GM12878 (cell line): ENCODE results near the gene KRT75. TPM values are rescaled to one million over a fixed set of nuclear protein-coding genes. Genes with fewer than 3 reads are reported as not detected.

Experiments used
- ATAC-seq: fragments of 200-7000 bp; cut with Tn5 transposase; 3 replicates; pipeline ENCODE4 v1.9.1; 2020; ENCODE audit warnings: mild to moderate bottlenecking, moderate library complexity
- BruUV-seq: library from RNA; stranded (reverse); fragments of 400-500 nt; replicated peaks from 2 replicates; lab custom pipeline; 2021; lab: Mats Ljungman, UMichigan
- CTCF ChIA-PET: fragments of 300-600 bp; sonication (Branson Sonifier 250); formaldehyde crosslinking; extraction: SDS; loops from one replicate; lab custom pipeline; 2021; ENCODE audit warnings: inconsistent platforms; lab: Yijun Ruan, JAX
- POLR2A ChIA-PET: fragments of 350-600 bp; formaldehyde crosslinking; extraction: SDS; loops from one replicate; lab custom pipeline; 2021; ENCODE audit warnings: inconsistent platforms; lab: Charles Lee
- RAD21 ChIA-PET: fragments of 300-600 bp; sonication (Branson Sonifier 250); formaldehyde crosslinking; loops from one replicate; lab custom pipeline; 2023; ENCODE audit warnings: antibody characterized with exemption; ENCODE audit not compliant: unreplicated experiment; lab: Charles Lee
- SMC1A ChIA-PET: fragments of 300-600 bp; sonication (Branson Sonifier 250); formaldehyde crosslinking; loops from one replicate; lab custom pipeline; 2023; ENCODE audit not compliant: unreplicated experiment, uncharacterized antibody; lab: Charles Lee
- DNase-seq: peaks from one replicate; pipeline ENCODE4 v3.0.0-alpha.2; 2011; ENCODE audit warnings: low read depth, low spot score
- FAIRE-seq: peaks from 3 replicates; lab custom pipeline; 2011; peaks lifted over from hg19 to GRCh38; lab: Jason Lieb, UNC
- H2AFZ ChIP-seq: 2 replicates; pipeline ENCODE4 v1.6.0; 2011; ENCODE audit warnings: low read depth, low read length, control low read depth; ENCODE audit not compliant: control insufficient read depth
- H3K27ac ChIP-seq: 2 replicates; pipeline ENCODE4 v1.5.1; 2011; ENCODE audit warnings: control low read depth; ENCODE audit not compliant: control insufficient read depth, insufficient read depth
- H3K27me3 ChIP-seq, 2 experiments: replicated peaks in 1 of 2; 2 replicates each; pipeline versions ENCODE4 v1.6.0 to v1.6.1; 2011; ENCODE audit warnings: low read length in 1 of 2; ENCODE audit not compliant: control insufficient read depth in 2 of 2, insufficient read depth in 2 of 2
- H3K36me3 ChIP-seq, 2 experiments: 2 replicates each; pipeline ENCODE4 v1.5.1; 2011; ENCODE audit warnings: low read length in 1 of 2; ENCODE audit not compliant: control insufficient read depth in 2 of 2, insufficient read depth in 2 of 2
- H3K4me1 ChIP-seq: 2 replicates; pipeline ENCODE4 v1.6.1; 2011; ENCODE audit warnings: mild to moderate bottlenecking, low read length, moderate library complexity, mixed read lengths; ENCODE audit not compliant: control insufficient read depth, insufficient read depth
- H3K4me2 ChIP-seq: 2 replicates; pipeline ENCODE4 v1.6.0; 2011; ENCODE audit warnings: control low read depth; ENCODE audit not compliant: control insufficient read depth, insufficient read depth
- H3K4me3 ChIP-seq: fragments of 200-600 bp; sonication (generic); 2 replicates; pipeline ENCODE4 v1.5.1; 2016
- H3K79me2 ChIP-seq: 2 replicates; pipeline ENCODE4 v1.6.0; 2011; ENCODE audit warnings: low read length; ENCODE audit not compliant: control insufficient read depth, insufficient read depth
- H3K9ac ChIP-seq: 2 replicates; pipeline ENCODE4 v1.8.0; 2011; ENCODE audit warnings: low read length, control low read depth, mixed read lengths; ENCODE audit not compliant: control insufficient read depth, insufficient read depth
- H3K9me3 ChIP-seq: replicated peaks from 3 replicates; pipeline ENCODE4 v1.5.1; 2011; ENCODE audit warnings: mild to moderate bottlenecking, low read length; ENCODE audit not compliant: control insufficient read depth, insufficient read depth
- H4K20me1 ChIP-seq: 2 replicates; pipeline ENCODE4 v1.6.0; 2011; ENCODE audit not compliant: control insufficient read depth, insufficient read depth
- IKZF1 ChIP-seq: fragments of 450-650 bp; conservative IDR thresholded peaks from 2 replicates; pipeline ENCODE4 v1.6.1; 2017; ENCODE audit warnings: antibody characterized with exemption, mild to moderate bottlenecking
- MEF2B ChIP-seq: fragments of 450-650 bp; IDR thresholded peaks from 2 replicates; pipeline ENCODE4 v1.6.1; 2018; ENCODE audit warnings: mild to moderate bottlenecking, moderate library complexity; ENCODE audit not compliant: partially characterized antibody, poor library complexity, severe bottlenecking
- SMARCA5 ChIP-seq: fragments of 450-650 bp; IDR thresholded peaks from 2 replicates; pipeline ENCODE4 v1.6.1; 2017; ENCODE audit warnings: mild to moderate bottlenecking
- YBX1 ChIP-seq: fragments of 450-650 bp; IDR thresholded peaks from 2 replicates; pipeline ENCODE4 v1.6.1; 2016; ENCODE audit warnings: antibody characterized with exemption
- WGBS: methylation state at CpG from one replicate; pipeline ENCODE4 v1.1.6; 2016; ENCODE audit warnings: low lambda C conversion rate; ENCODE audit not compliant: insufficient replicate concordance, insufficient coverage; ENCODE audit errors: missing lambda C conversion rate; 5-methylcytosine and 5-hydroxymethylcytosine counted together
- in situ Hi-C: fragments of 300-500 bp; cut with MboI; formaldehyde crosslinking; loops from 9 replicates; pipeline ENCODE4 v1.14.3; 2018; ENCODE audit warnings: mixed read lengths
- intact Hi-C: fragments of 100-400 bp; cut with micrococcal nuclease; formaldehyde crosslinking; loops from one replicate; pipeline ENCODE4 v1.14.2; 2022; ENCODE audit not compliant: unreplicated experiment
- polyA plus RNA-seq, 11 experiments: library from polyadenylated mRNA; depleted of rRNA in 4 of 11; unstranded in 6 of 11; stranded (reverse) in 5 of 11; fragments of >200 nt; fragmentation: Nextera tagmentation in 4 of 11; fragmentation: Illumina TruSeq in 1 of 11; extraction: Ambion mirVana in 4 of 11; extraction: Trizol in 1 of 11; gene quantifications; 1 replicate in 1 of 11; 2 replicates in 10 of 11; pipeline versions ENCODE4 v1.2.1 to v1.2.3, GENCODE V29; 2011 to 2016; ENCODE audit warnings: inconsistent platforms in 2 of 11, missing spikeins in 2 of 11, low read depth in 1 of 11
- total RNA-seq, 4 experiments: library from RNA; depleted of rRNA in 3 of 4; stranded (reverse); fragments of >200 nt in 3 of 4; fragmentation: Illumina TruSeq in 1 of 4; extraction: Trizol in 1 of 4; gene quantifications; 2 replicates each; pipeline versions ENCODE4 v1.2.1 to v1.2.3, GENCODE V29; 2013 to 2021
- TF ChIP-seq, protein P1 (sequence below): fragments of 450-650 bp; IDR thresholded peaks from 2 replicates; pipeline ENCODE4 v1.6.1; 2017; ENCODE audit warnings: mild to moderate bottlenecking, moderate library complexity
- TF ChIP-seq, protein P2 (sequence below), 3 experiments: IDR thresholded peaks in 2 of 3; conservative IDR thresholded peaks in 1 of 3; 2 replicates each; pipeline ENCODE4 v1.5.1; 2011; ENCODE audit warnings: low read depth in 3 of 3, low read length in 3 of 3, mild to moderate bottlenecking in 3 of 3, control low read depth in 2 of 3, moderate library complexity in 2 of 3, inconsistent platforms in 1 of 3, mixed read lengths in 1 of 3; ENCODE audit not compliant: control insufficient read depth in 2 of 3, insufficient read depth in 1 of 3; ENCODE audit errors: extremely low read depth in 1 of 3
- TF ChIP-seq, protein P3 (sequence below): IDR thresholded peaks from 2 replicates; pipeline ENCODE4 v1.6.1; 2011; ENCODE audit warnings: low read depth, low read length, improper control_type of control experiment, borderline replicate concordance

The KRT75 gene
- total and polyA plus RNA-seq, 10 of the 15 experiments (the other 5 are each of a cell fraction or from before 2014, with no cell fraction given) = not detected

DNA sequence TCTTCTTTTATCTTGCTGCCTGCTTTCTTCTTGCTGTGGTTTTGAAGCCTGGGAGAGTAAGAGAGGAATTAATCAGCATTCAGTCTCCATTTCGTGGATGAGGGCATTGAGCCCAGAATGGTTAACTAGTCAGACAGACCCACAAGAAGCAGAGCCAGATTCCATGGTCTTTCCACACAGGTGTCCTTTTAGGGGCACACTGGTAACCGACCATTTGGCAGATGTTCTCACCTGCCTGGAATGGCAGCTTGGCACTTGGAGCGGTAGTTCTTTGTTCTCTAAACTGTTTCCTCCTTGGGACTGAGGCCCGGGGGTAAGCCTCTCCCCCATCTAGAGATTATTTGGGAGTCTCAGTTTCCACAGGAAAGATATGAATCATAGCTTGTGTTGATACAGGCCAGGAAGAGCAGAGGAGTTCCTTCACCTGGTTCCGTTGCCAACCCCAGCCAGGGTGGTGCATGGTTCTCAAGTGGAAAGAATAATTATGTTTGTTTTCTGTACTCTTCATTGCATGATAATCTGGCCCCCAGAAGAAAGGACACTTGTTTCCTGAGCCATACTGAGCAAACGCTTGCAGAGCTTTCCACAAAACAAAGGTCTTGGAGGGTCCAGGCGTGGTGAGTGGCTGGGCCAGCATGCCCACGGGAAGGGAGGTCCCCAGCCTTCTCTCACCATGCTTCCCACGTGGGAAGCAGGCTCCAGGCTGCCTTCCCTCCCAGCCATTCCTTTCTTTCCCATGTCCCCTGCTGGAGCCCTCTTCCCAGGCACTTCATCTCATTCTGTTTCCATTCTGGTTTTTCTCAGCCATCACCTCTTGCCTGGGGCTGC is 2.0 kb upstream of the KRT75 start:
- Histone ChIP-seq H3K79me2 (no peaks in the 10 kb centered on the region), H2AFZ (no peak overlapping the region), H4K20me1 (no peaks in the 10 kb centered on the region), H3K9ac (no peak overlapping the region)
- ChIA-PET POLR2A (no interaction called here), SMC1A (no interaction called here), RAD21 (no interaction called here)
- no peak for DNase-seq
- TF ChIP-seq SMARCA5 (no peak), IKZF1 (no peak), YBX1 (no peak), MEF2B (no peak)
- TF ChIP-seq, protein P1, sequence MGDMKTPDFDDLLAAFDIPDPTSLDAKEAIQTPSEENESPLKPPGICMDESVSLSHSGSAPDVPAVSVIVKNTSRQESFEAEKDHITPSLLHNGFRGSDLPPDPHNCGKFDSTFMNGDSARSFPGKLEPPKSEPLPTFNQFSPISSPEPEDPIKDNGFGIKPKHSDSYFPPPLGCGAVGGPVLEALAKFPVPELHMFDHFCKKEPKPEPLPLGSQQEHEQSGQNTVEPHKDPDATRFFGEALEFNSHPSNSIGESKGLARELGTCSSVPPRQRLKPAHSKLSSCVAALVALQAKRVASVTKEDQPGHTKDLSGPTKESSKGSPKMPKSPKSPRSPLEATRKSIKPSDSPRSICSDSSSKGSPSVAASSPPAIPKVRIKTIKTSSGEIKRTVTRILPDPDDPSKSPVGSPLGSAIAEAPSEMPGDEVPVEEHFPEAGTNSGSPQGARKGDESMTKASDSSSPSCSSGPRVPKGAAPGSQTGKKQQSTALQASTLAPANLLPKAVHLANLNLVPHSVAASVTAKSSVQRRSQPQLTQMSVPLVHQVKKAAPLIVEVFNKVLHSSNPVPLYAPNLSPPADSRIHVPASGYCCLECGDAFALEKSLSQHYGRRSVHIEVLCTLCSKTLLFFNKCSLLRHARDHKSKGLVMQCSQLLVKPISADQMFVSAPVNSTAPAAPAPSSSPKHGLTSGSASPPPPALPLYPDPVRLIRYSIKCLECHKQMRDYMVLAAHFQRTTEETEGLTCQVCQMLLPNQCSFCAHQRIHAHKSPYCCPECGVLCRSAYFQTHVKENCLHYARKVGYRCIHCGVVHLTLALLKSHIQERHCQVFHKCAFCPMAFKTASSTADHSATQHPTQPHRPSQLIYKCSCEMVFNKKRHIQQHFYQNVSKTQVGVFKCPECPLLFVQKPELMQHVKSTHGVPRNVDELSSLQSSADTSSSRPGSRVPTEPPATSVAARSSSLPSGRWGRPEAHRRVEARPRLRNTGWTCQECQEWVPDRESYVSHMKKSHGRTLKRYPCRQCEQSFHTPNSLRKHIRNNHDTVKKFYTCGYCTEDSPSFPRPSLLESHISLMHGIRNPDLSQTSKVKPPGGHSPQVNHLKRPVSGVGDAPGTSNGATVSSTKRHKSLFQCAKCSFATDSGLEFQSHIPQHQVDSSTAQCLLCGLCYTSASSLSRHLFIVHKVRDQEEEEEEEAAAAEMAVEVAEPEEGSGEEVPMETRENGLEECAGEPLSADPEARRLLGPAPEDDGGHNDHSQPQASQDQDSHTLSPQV = no peak
- TF ChIP-seq, protein P2, sequence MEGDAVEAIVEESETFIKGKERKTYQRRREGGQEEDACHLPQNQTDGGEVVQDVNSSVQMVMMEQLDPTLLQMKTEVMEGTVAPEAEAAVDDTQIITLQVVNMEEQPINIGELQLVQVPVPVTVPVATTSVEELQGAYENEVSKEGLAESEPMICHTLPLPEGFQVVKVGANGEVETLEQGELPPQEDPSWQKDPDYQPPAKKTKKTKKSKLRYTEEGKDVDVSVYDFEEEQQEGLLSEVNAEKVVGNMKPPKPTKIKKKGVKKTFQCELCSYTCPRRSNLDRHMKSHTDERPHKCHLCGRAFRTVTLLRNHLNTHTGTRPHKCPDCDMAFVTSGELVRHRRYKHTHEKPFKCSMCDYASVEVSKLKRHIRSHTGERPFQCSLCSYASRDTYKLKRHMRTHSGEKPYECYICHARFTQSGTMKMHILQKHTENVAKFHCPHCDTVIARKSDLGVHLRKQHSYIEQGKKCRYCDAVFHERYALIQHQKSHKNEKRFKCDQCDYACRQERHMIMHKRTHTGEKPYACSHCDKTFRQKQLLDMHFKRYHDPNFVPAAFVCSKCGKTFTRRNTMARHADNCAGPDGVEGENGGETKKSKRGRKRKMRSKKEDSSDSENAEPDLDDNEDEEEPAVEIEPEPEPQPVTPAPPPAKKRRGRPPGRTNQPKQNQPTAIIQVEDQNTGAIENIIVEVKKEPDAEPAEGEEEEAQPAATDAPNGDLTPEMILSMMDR (IDR thresholded peaks at IDR 0.05 in 2 of 3, conservative IDR thresholded peaks at IDR 0.05 in 1 of 3; ENCODE audit: control insufficient read depth in 2 of 3, extremely low read depth in 1 of 3, insufficient read depth in 1 of 3, low read depth in 3 of 3, low read length in 3 of 3) = no peak
- TF ChIP-seq, protein P3, sequence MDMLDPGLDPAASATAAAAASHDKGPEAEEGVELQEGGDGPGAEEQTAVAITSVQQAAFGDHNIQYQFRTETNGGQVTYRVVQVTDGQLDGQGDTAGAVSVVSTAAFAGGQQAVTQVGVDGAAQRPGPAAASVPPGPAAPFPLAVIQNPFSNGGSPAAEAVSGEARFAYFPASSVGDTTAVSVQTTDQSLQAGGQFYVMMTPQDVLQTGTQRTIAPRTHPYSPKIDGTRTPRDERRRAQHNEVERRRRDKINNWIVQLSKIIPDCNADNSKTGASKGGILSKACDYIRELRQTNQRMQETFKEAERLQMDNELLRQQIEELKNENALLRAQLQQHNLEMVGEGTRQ = no peak
- TF ChIP-seq, all 136 proteins: peak for 0
- no peak overlapping the region for H3K4me3 ChIP-seq
- H3K36me3 ChIP-seq = no peaks in the 10 kb centered on the region
- WGBS = 7% methylated on average over 9 of the region's 9 CpGs
- no peak for ATAC-seq
- no TSS peak for BruUV-seq
- H3K9me3 ChIP-seq = no peaks in the 10 kb centered on the region
- in situ Hi-C loops = no loop called here
- intact Hi-C loops = no loop called here
- H3K4me2 ChIP-seq = no peak overlapping the region
- no peak overlapping the region for H3K27ac ChIP-seq
- peaks cover 0 to 1% of the 10 kb centered on the region in 2 experiments; a peak in 3 of 4 replicates for H3K27me3 ChIP-seq
- CTCF ChIA-PET = no interaction called here
- H3K4me1 ChIP-seq = no peaks in the 10 kb centered on the region
- FAIRE-seq = no peak
